Left lung (tissue), 10 donors: ENCODE measurements around the gene FASTKD3. TPM values are rescaled to one million over a fixed set of nuclear protein-coding genes. Genes with fewer than 3 reads are reported as not detected.

Experiments used
- ATAC-seq: fragments of 200-7000 bp; cut with Tn5 transposase; one replicate; pipeline ENCODE4 v1.9.1; 2020; ENCODE audit warnings: moderate library complexity
- DNase-seq, 4 donors: peaks; one replicate each; pipeline ENCODE4 v3.0.0-alpha.2; 2013 to 2020
- H3K27ac ChIP-seq, 2 donors: fragments of 200-600 bp; sonication (generic) in 1 of 2; one replicate each; pipeline versions ENCODE4 v1.5.0 to v1.8.0; 2020 to 2021
- H3K27me3 ChIP-seq, 2 donors: fragments of 200-600 bp; sonication (generic) in 1 of 2; one replicate each; pipeline versions ENCODE4 v1.5.0 to v1.8.0; 2020 to 2021
- H3K36me3 ChIP-seq, 2 donors: fragments of 200-600 bp; sonication (generic) in 1 of 2; one replicate each; pipeline versions ENCODE4 v1.5.0 to v1.8.0; 2020 to 2021
- H3K4me1 ChIP-seq, 2 donors: fragments of 200-600 bp; one replicate each; pipeline ENCODE4 v1.8.0; 2021
- H3K4me3 ChIP-seq, 2 donors: fragments of 200-600 bp; sonication (generic) in 1 of 2; one replicate each; pipeline versions ENCODE4 v1.5.0 to v1.8.0; 2020 to 2021; ENCODE audit warnings: mild to moderate bottlenecking in 1 of 2
- H3K9me3 ChIP-seq, 2 donors: fragments of 200-600 bp; sonication (generic) in 1 of 2; one replicate each; pipeline versions ENCODE4 v1.5.0 to v1.8.0; 2020 to 2021
- intact Hi-C, 2 donors: fragments of 100-400 bp; cut with DNase I; formaldehyde crosslinking; loops; one replicate each; pipeline versions ENCODE4 v1.11.2 to v1.14.2; 2022
- polyA plus RNA-seq, 6 donors: library from polyadenylated mRNA; unstranded; fragments of 120-200 nt; gene quantifications; one replicate each; pipeline ENCODE4 v1.2.1, GENCODE V29; 2013; ENCODE audit not compliant: insufficient read length in 6 of 6
- total RNA-seq, 2 donors: library from RNA; stranded (reverse); fragmentation: NEBNext Ultra II Directional; extraction: Animal tissue kit (Norgen Biotek cat#: 25700); gene quantifications; one replicate each; pipeline ENCODE4 v1.2.1, GENCODE V29; 2021
- TF ChIP-seq, protein P1 (sequence below), 2 donors: fragments of 200-600 bp; sonication (generic) in 1 of 2; IDR thresholded peaks; one replicate each; pipeline versions ENCODE4 v1.5.0 to v1.8.0; 2021; ENCODE audit warnings: antibody characterized with exemption in 2 of 2
- donor health status: DM: no; HTN: yes; CAD: no.
- donor health status: DM: no; HTN: no; CAD: no.

The FASTKD3 gene
- total and polyA plus RNA-seq, 8 donors: 8.4 to 28.8 (median 22.4) TPM

GRCh38 chr5:7813007-7813406, 55.8 kb downstream of the FASTKD3 start:
- no peak overlapping the region for H3K27ac ChIP-seq
- H3K36me3 ChIP-seq: no peaks in the 10 kb centered on the region
- H3K27me3 ChIP-seq: peaks cover 0 to 19% of the 10 kb centered on the region in 2 donors
- ATAC-seq (no peak), DNase-seq (no peak)
- no peaks in the 10 kb centered on the region for H3K9me3 ChIP-seq
- peaks cover 0 to 12% of the 10 kb centered on the region in 2 donors for H3K4me1 ChIP-seq
- TF ChIP-seq, protein P1, sequence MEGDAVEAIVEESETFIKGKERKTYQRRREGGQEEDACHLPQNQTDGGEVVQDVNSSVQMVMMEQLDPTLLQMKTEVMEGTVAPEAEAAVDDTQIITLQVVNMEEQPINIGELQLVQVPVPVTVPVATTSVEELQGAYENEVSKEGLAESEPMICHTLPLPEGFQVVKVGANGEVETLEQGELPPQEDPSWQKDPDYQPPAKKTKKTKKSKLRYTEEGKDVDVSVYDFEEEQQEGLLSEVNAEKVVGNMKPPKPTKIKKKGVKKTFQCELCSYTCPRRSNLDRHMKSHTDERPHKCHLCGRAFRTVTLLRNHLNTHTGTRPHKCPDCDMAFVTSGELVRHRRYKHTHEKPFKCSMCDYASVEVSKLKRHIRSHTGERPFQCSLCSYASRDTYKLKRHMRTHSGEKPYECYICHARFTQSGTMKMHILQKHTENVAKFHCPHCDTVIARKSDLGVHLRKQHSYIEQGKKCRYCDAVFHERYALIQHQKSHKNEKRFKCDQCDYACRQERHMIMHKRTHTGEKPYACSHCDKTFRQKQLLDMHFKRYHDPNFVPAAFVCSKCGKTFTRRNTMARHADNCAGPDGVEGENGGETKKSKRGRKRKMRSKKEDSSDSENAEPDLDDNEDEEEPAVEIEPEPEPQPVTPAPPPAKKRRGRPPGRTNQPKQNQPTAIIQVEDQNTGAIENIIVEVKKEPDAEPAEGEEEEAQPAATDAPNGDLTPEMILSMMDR (IDR thresholded peaks at IDR 0.05): no peak
- intact Hi-C loops: no loop called here
- no peak overlapping the region for H3K4me3 ChIP-seq

DNA sequence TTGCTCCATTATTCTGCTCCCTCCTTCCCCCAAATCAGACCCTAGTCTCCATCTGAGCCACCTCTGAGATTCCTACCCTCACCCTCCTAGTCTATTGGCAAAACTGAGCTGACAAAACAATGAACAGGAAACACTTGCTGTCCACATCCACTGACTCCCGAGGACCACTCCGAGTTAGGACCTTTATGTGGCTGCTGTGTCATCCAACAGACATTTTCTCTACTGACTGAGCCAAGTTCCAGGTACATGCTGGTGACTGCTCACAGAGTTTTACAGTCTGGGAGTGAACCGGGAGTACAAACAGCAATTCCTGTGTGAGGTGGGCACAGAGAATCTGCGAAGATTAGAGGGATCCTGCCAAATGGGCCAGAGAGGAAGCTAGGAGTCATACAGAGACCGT, 57.1 kb downstream of the FASTKD3 start:
- no peak for DNase-seq
- ATAC-seq: no peak
- TF ChIP-seq, protein P1 (IDR thresholded peaks at IDR 0.05): no peak
- H3K9me3 ChIP-seq: no peaks in the 10 kb centered on the region
- H3K4me1 ChIP-seq: peaks cover 0 to 12% of the 10 kb centered on the region in 2 donors
- H3K27ac ChIP-seq: no peak overlapping the region
- no peaks in the 10 kb centered on the region for H3K36me3 ChIP-seq
- intact Hi-C loops: no loop called here
- H3K4me3 ChIP-seq: no peak overlapping the region
- H3K27me3 ChIP-seq: peaks cover 0 to 19% of the 10 kb centered on the region in 2 donors

Other genes starting within 250 kb of the FASTKD3 start
- 1 to 10 TPM in 1 of 2 donors, under 1 TPM in 1; 0.82 to 4.6 TPM for gene CFAP90, start 17.9 kb downstream of the FASTKD3 start, total RNA-seq
- 10 to 100 TPM in 1 of 6 donors, 1 to 10 TPM in 5; 2.4 to 10.5 (median 7.3) TPM for gene CFAP90, start 17.9 kb downstream of the FASTKD3 start, polyA plus RNA-seq
- gene MTRR, start 117 bp upstream of the FASTKD3 start, total RNA-seq: 10 to 100 TPM; 75.2 to 78.2 TPM
- gene MTRR, start 117 bp upstream of the FASTKD3 start, polyA plus RNA-seq: 10 to 100 TPM; 47.5 to 67.8 (median 58.8) TPM